Measurements from ENCODE around the gene KDSR.

The KDSR gene

DNA sequence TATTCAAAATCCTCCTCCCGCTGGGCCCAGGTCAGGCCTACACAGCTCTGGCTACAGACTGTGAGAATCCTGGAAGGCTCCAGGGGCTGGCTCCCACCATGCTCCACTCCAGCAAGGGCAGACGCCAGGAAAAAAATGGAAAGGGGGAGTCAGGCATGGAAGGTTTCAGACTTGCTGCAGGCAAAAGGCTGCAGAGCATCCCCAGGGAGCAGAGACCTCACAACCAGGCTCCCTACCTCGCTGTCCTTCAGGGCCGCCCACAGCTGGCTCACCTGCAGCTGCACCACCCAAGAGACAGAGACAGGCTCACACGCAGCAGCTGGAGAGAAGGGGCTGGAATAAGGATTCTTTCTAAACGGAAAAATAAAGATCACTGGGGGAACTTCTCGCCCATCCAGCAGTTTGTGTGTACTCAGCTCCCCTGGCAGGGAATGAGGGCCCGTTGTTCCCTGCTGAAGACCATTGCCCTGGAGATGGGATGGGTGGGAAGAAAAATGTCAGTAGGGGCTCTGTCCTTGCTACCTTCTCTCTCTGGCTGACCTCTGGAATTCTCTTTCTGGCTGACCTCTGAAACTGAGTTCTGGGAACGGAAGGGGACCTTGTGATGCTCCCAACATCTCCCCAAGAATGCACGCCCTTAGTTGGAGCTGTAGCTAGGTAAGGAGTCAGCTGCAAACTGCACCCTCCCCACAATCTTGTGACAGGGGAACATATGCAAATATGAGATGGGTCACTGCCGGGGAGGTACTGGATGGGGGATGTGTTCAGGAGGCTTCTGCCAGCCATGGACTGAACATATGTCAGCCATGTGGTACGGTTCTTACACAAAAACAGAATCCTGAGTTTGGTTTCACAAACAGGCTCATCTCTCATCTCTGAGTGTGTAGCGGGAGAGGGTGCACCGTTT is 81.9 kb downstream of the KDSR start:
- DNase-seq (ENCODE audit: low read depth, low spot score), result no peak

GRCh38 chr18:63284173-63284799 is 82.7 kb downstream of the KDSR start:
- no peak for DNase-seq (ENCODE audit: low read depth, low spot score)

GRCh38 chr18:63283305-63284094 is 83.5 kb downstream of the KDSR start:
- DNase-seq (ENCODE audit: low read depth, low spot score), result no peak

DNA sequence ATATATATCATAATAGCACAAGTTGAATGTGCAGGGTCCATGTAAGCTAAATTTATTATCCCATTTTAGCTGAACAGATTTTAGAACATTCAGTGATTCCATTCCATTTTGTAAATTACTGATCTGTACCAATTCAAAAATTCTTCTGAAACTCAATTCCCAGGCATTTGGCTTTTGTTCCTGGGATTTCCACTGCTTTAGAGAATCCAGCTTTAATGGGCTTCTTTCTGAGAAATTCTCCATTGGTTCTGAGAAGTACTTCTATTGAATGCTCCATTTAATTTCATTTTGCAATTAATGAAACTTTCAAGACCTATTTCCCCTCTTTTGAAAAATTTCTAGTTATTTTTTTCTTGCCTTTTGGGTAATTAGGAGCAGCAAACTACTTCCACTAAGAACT is 84.2 kb downstream of the KDSR start:
- DNase-seq (ENCODE audit: low read depth, low spot score), result no peak
